Measurements from ENCODE around the gene CD28. TPM values are rescaled to one million over a fixed set of nuclear protein-coding genes. Genes with fewer than 3 reads are reported as not detected.
"Not testable (repeated sequence)": the region's sequence is repeated elsewhere in the genome, so short reads cannot be mapped to it uniquely, and the experiment has no call there.

The CD28 gene
- total RNA-seq, 2 donors from 2014 or later = 1.5 to 1.9 TPM

- no peak overlapping the region for H3K27ac ChIP-seq
- no peak overlapping the region for H3K9ac ChIP-seq (ENCODE audit: low read depth in 2 of 2, low read length in 2 of 2)
- H3K27me3 ChIP-seq = no peaks in the 10 kb centered on the region
- H3K4me3 ChIP-seq = no peak overlapping the region
- no peak for TF ChIP-seq CTCF (IDR thresholded peaks at IDR 0.05)
- intact Hi-C loops (cut with DNase I) = no loop called here
- no peaks in the 10 kb centered on the region for H3K36me3 ChIP-seq
- H3K4me1 ChIP-seq = no peaks in the 10 kb centered on the region
- DNase-seq = no peak
- H3K9me3 ChIP-seq = no peaks in the 10 kb centered on the region
Observed at GRCh38 chr2:203763938-203764664, 57.7 kb downstream of the CD28 start.

- Histone ChIP-seq H3K4me1 (no peaks in the 10 kb centered on the region), H3K9ac (ENCODE audit: low read depth in 2 of 2, low read length in 2 of 2) (no peak overlapping the region), H3K36me3 (no peaks in the 10 kb centered on the region), H3K4me3 (no peak overlapping the region), H3K9me3 (no peaks in the 10 kb centered on the region), H3K27ac (no peak overlapping the region), H3K27me3 (no peaks in the 10 kb centered on the region)
- intact Hi-C loops (cut with DNase I) = no loop called here
- TF ChIP-seq CTCF (IDR thresholded peaks at IDR 0.05) = no peak
- no peak for DNase-seq
Observed at GRCh38 chr2:203772456-203773165, 66.2 kb downstream of the CD28 start.

- Histone ChIP-seq H3K27ac (no peak overlapping the region), H3K36me3 (no peaks in the 10 kb centered on the region), H3K27me3 (no peaks in the 10 kb centered on the region), H3K4me3 (no peak overlapping the region), H3K9me3 (no peaks in the 10 kb centered on the region), H3K4me1 (no peaks in the 10 kb centered on the region), H3K9ac (ENCODE audit: low read depth in 2 of 2, low read length in 2 of 2) (no peak overlapping the region)
- DNase-seq = no peak
- intact Hi-C loops (cut with DNase I) = no loop called here
- TF ChIP-seq CTCF (IDR thresholded peaks at IDR 0.05) = no peak
Observed at GRCh38 chr2:203774760-203775159, 68.3 kb downstream of the CD28 start.

- H3K4me1 ChIP-seq = no peaks in the 10 kb centered on the region
- no peak overlapping the region for H3K4me3 ChIP-seq
- no peaks in the 10 kb centered on the region for H3K9me3 ChIP-seq
- no peaks in the 10 kb centered on the region for H3K27me3 ChIP-seq
- no peak overlapping the region for H3K27ac ChIP-seq
- intact Hi-C loops (cut with DNase I) = no loop called here
- no peak for TF ChIP-seq CTCF (IDR thresholded peaks at IDR 0.05)
- DNase-seq = no peak
- no peaks in the 10 kb centered on the region for H3K36me3 ChIP-seq
- no peak overlapping the region for H3K9ac ChIP-seq (ENCODE audit: low read depth in 2 of 2, low read length in 2 of 2)
Observed at GRCh38 chr2:203775684-203776083, 69.2 kb downstream of the CD28 start.

GRCh38 chr2:203777030-203777429 lies 70.6 kb downstream of the CD28 start:
- H3K36me3 ChIP-seq = no peaks in the 10 kb centered on the region
- H3K9ac ChIP-seq (ENCODE audit: low read depth in 2 of 2, low read length in 2 of 2) = no peak overlapping the region
- TF ChIP-seq CTCF (IDR thresholded peaks at IDR 0.05) = no peak
- intact Hi-C loops (cut with DNase I) = no loop called here
- H3K9me3 ChIP-seq = no peaks in the 10 kb centered on the region
- H3K4me3 ChIP-seq = no peak overlapping the region
- no peaks in the 10 kb centered on the region for H3K27me3 ChIP-seq
- H3K27ac ChIP-seq = no peak overlapping the region
- DNase-seq = no peak
- H3K4me1 ChIP-seq = no peaks in the 10 kb centered on the region

GRCh38 chr2:203779477-203780073 lies 73.1 kb downstream of the CD28 start:
- H3K9me3 ChIP-seq; H3K4me3 ChIP-seq; H3K36me3 ChIP-seq; DNase-seq; H3K27ac ChIP-seq; H3K27me3 ChIP-seq; H3K4me1 ChIP-seq; intact Hi-C loops (cut with DNase I); H3K9ac ChIP-seq (ENCODE audit: low read depth in 2 of 2, low read length in 2 of 2): not testable (repeated sequence)
